OCI-LY1 (cell line): ENCODE data around the gene DDX3X.

Experiments used
- CTCF ChIP-seq: fragments of 200-600 bp; sonication (generic), shearing (Covaris generic); IDR thresholded peaks from 2 replicates; pipeline ENCODE4 v1.5.1; 2017; ENCODE audit warnings: mild to moderate bottlenecking, antibody characterized with exemption, low read length, moderate library complexity, mixed read lengths
- EZH2 ChIP-seq: fragments of 200-600 bp; sonication (generic), shearing (Covaris generic); IDR thresholded peaks from 2 replicates; pipeline ENCODE4 v1.8.0; 2017; ENCODE audit warnings: borderline replicate concordance, mixed run types, mild to moderate bottlenecking, antibody characterized with exemption, low read length, moderate library complexity, mixed read lengths

- no peak for TF ChIP-seq CTCF
- no peak for TF ChIP-seq EZH2
These were observed 7.5 kb upstream of the DDX3X start for GRCh38 chrX:41326431-41326830.
